ENCODE measurements around the gene MRPS15.
"Not testable (repeated sequence)": the region's sequence is repeated elsewhere in the genome, so short reads cannot be mapped to it uniquely, and the experiment has no call there.

DNA sequence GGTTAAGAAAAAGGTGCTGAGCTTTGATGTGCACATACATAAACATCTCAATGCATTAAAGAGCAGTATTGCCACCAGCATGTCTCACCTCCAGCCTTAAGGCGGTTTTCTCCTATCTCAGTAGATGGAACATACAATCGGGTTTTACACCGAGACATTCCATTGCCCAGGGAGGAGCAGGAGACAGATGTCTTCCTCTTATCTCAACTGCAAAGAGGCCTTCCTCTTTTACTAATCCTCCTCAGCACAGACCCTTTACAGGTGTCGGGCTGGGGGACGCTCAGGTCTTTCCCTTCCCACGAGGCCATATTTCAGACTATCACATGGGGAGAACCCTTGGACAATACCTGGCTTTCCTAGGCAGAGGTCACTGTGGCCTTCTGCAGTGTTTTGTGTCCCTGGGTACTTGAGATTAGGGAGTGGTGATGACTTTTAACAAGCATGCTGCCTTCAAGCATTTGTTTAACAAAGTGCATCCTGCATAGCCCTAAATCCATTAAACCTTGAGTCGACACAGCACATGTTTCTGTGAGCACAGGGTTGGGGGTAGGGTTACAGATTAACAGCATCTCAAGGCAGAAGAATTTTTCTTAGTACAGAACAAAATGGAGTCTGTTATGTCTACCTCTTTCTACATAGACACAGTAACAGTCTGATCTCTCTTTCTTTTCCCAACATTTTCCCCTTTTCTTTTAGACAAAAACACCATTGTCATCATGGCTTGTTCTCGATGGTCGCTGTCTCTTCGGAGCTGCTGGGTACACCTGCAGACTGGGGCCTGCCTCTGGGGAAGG lies 25.3 kb upstream of the MRPS15 start:
- TF ChIP-seq ZNF658 (tag by site-specific recombination; IDR thresholded peaks at IDR 0.05); HOXA7 (CRISPR knock-in tag; IDR thresholded peaks at IDR 0.05; ENCODE audit: borderline replicate concordance): not testable (repeated sequence)
- TF ChIP-seq, protein P1, sequence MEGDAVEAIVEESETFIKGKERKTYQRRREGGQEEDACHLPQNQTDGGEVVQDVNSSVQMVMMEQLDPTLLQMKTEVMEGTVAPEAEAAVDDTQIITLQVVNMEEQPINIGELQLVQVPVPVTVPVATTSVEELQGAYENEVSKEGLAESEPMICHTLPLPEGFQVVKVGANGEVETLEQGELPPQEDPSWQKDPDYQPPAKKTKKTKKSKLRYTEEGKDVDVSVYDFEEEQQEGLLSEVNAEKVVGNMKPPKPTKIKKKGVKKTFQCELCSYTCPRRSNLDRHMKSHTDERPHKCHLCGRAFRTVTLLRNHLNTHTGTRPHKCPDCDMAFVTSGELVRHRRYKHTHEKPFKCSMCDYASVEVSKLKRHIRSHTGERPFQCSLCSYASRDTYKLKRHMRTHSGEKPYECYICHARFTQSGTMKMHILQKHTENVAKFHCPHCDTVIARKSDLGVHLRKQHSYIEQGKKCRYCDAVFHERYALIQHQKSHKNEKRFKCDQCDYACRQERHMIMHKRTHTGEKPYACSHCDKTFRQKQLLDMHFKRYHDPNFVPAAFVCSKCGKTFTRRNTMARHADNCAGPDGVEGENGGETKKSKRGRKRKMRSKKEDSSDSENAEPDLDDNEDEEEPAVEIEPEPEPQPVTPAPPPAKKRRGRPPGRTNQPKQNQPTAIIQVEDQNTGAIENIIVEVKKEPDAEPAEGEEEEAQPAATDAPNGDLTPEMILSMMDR (tag by site-specific recombination; IDR thresholded peaks at IDR 0.05), result not testable (repeated sequence)
- TF ChIP-seq, protein P2, sequence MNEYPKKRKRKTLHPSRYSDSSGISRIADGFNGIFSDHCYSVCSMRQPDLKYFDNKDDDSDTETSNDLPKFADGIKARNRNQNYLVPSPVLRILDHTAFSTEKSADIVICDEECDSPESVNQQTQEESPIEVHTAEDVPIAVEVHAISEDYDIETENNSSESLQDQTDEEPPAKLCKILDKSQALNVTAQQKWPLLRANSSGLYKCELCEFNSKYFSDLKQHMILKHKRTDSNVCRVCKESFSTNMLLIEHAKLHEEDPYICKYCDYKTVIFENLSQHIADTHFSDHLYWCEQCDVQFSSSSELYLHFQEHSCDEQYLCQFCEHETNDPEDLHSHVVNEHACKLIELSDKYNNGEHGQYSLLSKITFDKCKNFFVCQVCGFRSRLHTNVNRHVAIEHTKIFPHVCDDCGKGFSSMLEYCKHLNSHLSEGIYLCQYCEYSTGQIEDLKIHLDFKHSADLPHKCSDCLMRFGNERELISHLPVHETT (tag by site-specific recombination; IDR thresholded peaks at IDR 0.05), result not testable (repeated sequence)
- TF ChIP-seq, protein P3, sequence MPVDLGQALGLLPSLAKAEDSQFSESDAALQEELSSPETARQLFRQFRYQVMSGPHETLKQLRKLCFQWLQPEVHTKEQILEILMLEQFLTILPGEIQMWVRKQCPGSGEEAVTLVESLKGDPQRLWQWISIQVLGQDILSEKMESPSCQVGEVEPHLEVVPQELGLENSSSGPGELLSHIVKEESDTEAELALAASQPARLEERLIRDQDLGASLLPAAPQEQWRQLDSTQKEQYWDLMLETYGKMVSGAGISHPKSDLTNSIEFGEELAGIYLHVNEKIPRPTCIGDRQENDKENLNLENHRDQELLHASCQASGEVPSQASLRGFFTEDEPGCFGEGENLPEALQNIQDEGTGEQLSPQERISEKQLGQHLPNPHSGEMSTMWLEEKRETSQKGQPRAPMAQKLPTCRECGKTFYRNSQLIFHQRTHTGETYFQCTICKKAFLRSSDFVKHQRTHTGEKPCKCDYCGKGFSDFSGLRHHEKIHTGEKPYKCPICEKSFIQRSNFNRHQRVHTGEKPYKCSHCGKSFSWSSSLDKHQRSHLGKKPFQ (tag by site-specific recombination; IDR thresholded peaks at IDR 0.05), result not testable (repeated sequence)
